Panc1 (cell line): Measurements from ENCODE around the gene GRM1. TPM values are rescaled to one million over a fixed set of nuclear protein-coding genes. Genes with fewer than 3 reads are reported as not detected.

ENCODE experiments used
- ATAC-seq: fragments of 200-7000 bp; cut with Tn5 transposase; 2 replicates; pipeline ENCODE4 v1.9.1; 2020; ENCODE audit warnings: mild to moderate bottlenecking, moderate library complexity
- BruUV-seq: library from RNA; stranded (reverse); fragments of 400-500 nt; replicated peaks from 2 replicates; lab custom pipeline; 2021; lab: Mats Ljungman, UMichigan
- CTCF ChIA-PET: fragments of 300-600 bp; sonication (Branson Sonifier 250); formaldehyde crosslinking; loops from one replicate; lab custom pipeline; 2022; ENCODE audit warnings: antibody characterized with exemption; lab: Charles Lee
- POLR2A ChIA-PET: fragments of 300-600 bp; sonication (Branson Sonifier 250); formaldehyde crosslinking; loops from one replicate; lab custom pipeline; 2022; ENCODE audit warnings: antibody characterized with exemption; lab: Charles Lee
- DNase-seq: peaks from one replicate; pipeline ENCODE4 v3.0.0-alpha.2; 2010; ENCODE audit warnings: low read depth, low spot score
- H3K27ac ChIP-seq: 2 replicates; pipeline ENCODE4 v1.5.1; 2011; ENCODE audit warnings: mild to moderate bottlenecking, low read length, inconsistent platforms
- H3K27me3 ChIP-seq: fragments of 200-500 bp; sonication (Bioruptor generic); 2 replicates; pipeline ENCODE4 v1.6.0; 2014; ENCODE audit warnings: low read length, inconsistent platforms; ENCODE audit not compliant: control insufficient read depth, insufficient read depth
- H3K36me3 ChIP-seq: fragments of 200-500 bp; sonication (Bioruptor generic); 2 replicates; pipeline ENCODE4 v1.5.1; 2014; ENCODE audit warnings: inconsistent platforms, mild to moderate bottlenecking, low read length, moderate library complexity; ENCODE audit not compliant: control insufficient read depth, insufficient read depth
- H3K4me1 ChIP-seq: 2 replicates; pipeline ENCODE4 v1.5.1; 2011; ENCODE audit warnings: inconsistent platforms, mild to moderate bottlenecking, low read length, moderate library complexity; ENCODE audit not compliant: control insufficient read depth, insufficient read depth
- H3K4me3 ChIP-seq, 2 experiments: 2 replicates each; pipeline ENCODE4 v1.5.1; 2011 to 2012; ENCODE audit warnings: low read depth in 2 of 2, low read length in 2 of 2, mild to moderate bottlenecking in 2 of 2, inconsistent platforms in 1 of 2, moderate library complexity in 1 of 2
- H3K9me3 ChIP-seq: fragments of 200-500 bp; sonication (Bioruptor generic); 2 replicates; pipeline ENCODE4 v1.5.1; 2014; ENCODE audit warnings: low read depth, mild to moderate bottlenecking, inconsistent platforms, low read length, moderate library complexity; ENCODE audit not compliant: control insufficient read depth, insufficient read depth
- CTCF ChIP-seq: fragments of 450-650 bp; IDR thresholded peaks from 2 replicates; pipeline ENCODE4 v1.5.1; 2017; ENCODE audit warnings: mild to moderate bottlenecking
- POLR2AphosphoS5 ChIP-seq: IDR thresholded peaks from 2 replicates; pipeline ENCODE4 v1.6.1; 2012; ENCODE audit warnings: mild to moderate bottlenecking, low read depth, low read length, moderate library complexity
- SIN3A ChIP-seq: IDR thresholded peaks from 2 replicates; pipeline ENCODE4 v1.6.1; 2012; ENCODE audit warnings: low read depth, mild to moderate bottlenecking, low read length, moderate library complexity, borderline replicate concordance; ENCODE audit not compliant: insufficient read depth
- TCF7L2 ChIP-seq: IDR thresholded peaks from 2 replicates; pipeline ENCODE4 v1.6.1; 2011; ENCODE audit warnings: mild to moderate bottlenecking, low read depth, low read length, inconsistent platforms
- in situ Hi-C: cut with HindIII; loops from 2 replicates; pipeline ENCODE4 v1.10.0; 2016; ENCODE audit warnings: low sequenced_read_pairs, low pct_unique_long_range_greater_than_20kb
- intact Hi-C: fragments of 100-400 bp; cut with micrococcal nuclease; formaldehyde crosslinking; loops from one replicate; pipeline ENCODE4 v1.10.0; 2022; ENCODE audit not compliant: unreplicated experiment
- total RNA-seq: library from RNA; stranded (reverse); gene quantifications from one replicate; pipeline ENCODE4 v1.2.1, GENCODE V29; 2021; ENCODE audit not compliant: unreplicated experiment
- TF ChIP-seq, protein P1 (sequence below), 2 experiments: IDR thresholded peaks; 2 replicates each; pipeline ENCODE4 v1.6.1; 2011 to 2012; ENCODE audit warnings: low read depth in 2 of 2, control low read depth in 1 of 2, low read length in 1 of 2, mild to moderate bottlenecking in 1 of 2, moderate library complexity in 1 of 2; ENCODE audit not compliant: insufficient read depth in 1 of 2

The GRM1 gene
- total RNA-seq, 1 experiment from 2014 or later: not detected

DNA sequence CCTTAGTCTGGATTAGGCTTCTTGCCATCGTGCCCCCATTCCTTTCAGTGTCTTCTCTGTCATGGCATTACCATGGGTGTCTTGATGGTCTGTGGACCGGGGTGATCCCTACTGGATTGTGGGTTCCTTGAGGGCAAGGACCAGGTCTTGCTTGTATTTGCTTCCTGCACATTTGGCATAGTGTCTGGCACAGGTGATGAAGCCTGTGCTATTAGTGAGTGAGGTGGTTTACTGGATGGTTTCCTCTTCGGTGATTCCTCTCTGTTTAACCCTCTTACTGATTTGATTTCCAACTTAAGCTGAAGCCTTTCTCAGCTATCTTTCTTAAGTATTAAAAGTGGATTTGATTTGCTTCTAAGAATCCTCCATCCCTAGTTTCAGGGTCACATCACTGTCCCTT lies 162.3 kb downstream of the GRM1 start:
- intact Hi-C loops: no loop called here
- BruUV-seq: no TSS peak
- TF ChIP-seq, protein P1, sequence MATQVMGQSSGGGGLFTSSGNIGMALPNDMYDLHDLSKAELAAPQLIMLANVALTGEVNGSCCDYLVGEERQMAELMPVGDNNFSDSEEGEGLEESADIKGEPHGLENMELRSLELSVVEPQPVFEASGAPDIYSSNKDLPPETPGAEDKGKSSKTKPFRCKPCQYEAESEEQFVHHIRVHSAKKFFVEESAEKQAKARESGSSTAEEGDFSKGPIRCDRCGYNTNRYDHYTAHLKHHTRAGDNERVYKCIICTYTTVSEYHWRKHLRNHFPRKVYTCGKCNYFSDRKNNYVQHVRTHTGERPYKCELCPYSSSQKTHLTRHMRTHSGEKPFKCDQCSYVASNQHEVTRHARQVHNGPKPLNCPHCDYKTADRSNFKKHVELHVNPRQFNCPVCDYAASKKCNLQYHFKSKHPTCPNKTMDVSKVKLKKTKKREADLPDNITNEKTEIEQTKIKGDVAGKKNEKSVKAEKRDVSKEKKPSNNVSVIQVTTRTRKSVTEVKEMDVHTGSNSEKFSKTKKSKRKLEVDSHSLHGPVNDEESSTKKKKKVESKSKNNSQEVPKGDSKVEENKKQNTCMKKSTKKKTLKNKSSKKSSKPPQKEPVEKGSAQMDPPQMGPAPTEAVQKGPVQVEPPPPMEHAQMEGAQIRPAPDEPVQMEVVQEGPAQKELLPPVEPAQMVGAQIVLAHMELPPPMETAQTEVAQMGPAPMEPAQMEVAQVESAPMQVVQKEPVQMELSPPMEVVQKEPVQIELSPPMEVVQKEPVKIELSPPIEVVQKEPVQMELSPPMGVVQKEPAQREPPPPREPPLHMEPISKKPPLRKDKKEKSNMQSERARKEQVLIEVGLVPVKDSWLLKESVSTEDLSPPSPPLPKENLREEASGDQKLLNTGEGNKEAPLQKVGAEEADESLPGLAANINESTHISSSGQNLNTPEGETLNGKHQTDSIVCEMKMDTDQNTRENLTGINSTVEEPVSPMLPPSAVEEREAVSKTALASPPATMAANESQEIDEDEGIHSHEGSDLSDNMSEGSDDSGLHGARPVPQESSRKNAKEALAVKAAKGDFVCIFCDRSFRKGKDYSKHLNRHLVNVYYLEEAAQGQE (IDR thresholded peaks at IDR 0.05; ENCODE audit: insufficient read depth in 1 of 2, low read depth in 2 of 2, low read length in 1 of 2): no peak
- TF ChIP-seq CTCF (no peak), TCF7L2 (no peak), SIN3A (no peak), POLR2AphosphoS5 (no peak)
- H3K27ac ChIP-seq: no peak overlapping the region
- no peak for DNase-seq
- no peak overlapping the region for H3K4me3 ChIP-seq
- no peaks in the 10 kb centered on the region for H3K36me3 ChIP-seq
- no peak for ATAC-seq
- POLR2A ChIA-PET: no interaction called here
- CTCF ChIA-PET: no interaction called here
- no peaks in the 10 kb centered on the region for H3K27me3 ChIP-seq
- no peaks in the 10 kb centered on the region for H3K9me3 ChIP-seq
- H3K4me1 ChIP-seq: no peaks in the 10 kb centered on the region
- in situ Hi-C loops: no loop called here

DNA sequence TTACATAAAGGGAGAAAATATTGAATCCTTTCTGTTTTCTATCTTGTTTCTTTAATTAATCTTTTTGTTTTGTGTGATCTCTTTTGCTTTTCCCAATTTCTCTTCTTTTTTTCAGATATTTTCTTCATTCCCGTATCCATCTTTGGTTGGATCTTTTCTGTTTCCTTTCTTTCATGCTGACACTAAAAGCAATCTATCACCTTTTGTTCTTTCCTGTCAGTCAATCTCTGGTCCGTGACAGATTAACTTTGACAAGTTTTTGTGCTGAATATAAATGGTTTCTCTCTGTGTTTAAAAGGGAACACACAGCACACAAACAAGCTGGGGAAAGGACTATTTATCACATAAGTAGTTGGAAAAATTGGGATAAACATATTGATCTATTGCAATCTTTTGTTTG lies 162.8 kb downstream of the GRM1 start:
- POLR2A ChIA-PET: no interaction called here
- Histone ChIP-seq H3K9me3 (no peaks in the 10 kb centered on the region), H3K27ac (no peak overlapping the region), H3K36me3 (no peaks in the 10 kb centered on the region), H3K4me3 (no peak overlapping the region), H3K4me1 (no peaks in the 10 kb centered on the region), H3K27me3 (no peaks in the 10 kb centered on the region)
- in situ Hi-C loops (no loop called here), intact Hi-C loops (no loop called here)
- TF ChIP-seq CTCF (no peak), SIN3A (no peak), TCF7L2 (no peak)
- TF ChIP-seq, protein P1 (IDR thresholded peaks at IDR 0.05; ENCODE audit: insufficient read depth in 1 of 2, low read depth in 2 of 2, low read length in 1 of 2): no peak
- BruUV-seq: no TSS peak
- CTCF ChIA-PET: no interaction called here
- DNase-seq: no peak
- no peak for ATAC-seq
